Measurements from ENCODE around the gene SMARCE1. TPM values are rescaled to one million over a fixed set of nuclear protein-coding genes. Genes with fewer than 3 reads are reported as not detected.

The SMARCE1 gene
- polyA plus RNA-seq, 1 donor (not counting 4 experiments of a cell fraction or from before 2014, with no cell fraction given), result 60.6 TPM

GRCh38 chr17:40598619-40599467 is 48.8 kb downstream of the SMARCE1 start:
- Histone ChIP-seq H3K9ac (ENCODE audit: control insufficient read depth, extremely low read depth, insufficient read depth, low read length) (no peak overlapping the region), H2AFZ (ENCODE audit: control insufficient read depth, low read length) (no peak overlapping the region), H4K20me1 (ENCODE audit: control insufficient read depth, extremely low read depth, insufficient read depth, low read length) (no peaks in the 10 kb centered on the region), H3K4me1 (ENCODE audit: control insufficient read depth, extremely low read depth, insufficient read depth, low read length) (no peaks in the 10 kb centered on the region), H3K4me3 (ENCODE audit: control insufficient read depth in 2 of 3, extremely low read depth in 1 of 3, insufficient read depth in 2 of 3, low read depth in 1 of 3, low read length in 3 of 3) (no peak overlapping the region), H3K27ac (ENCODE audit: control insufficient read depth, insufficient read depth, low read length) (no peak overlapping the region), H3K27me3 (ENCODE audit: control insufficient read depth, extremely low read depth, insufficient read depth, low read length) (peaks cover 9% of the 10 kb centered on the region), H3K36me3 (ENCODE audit: control insufficient read depth in 2 of 2, extremely low read depth in 1 of 2, insufficient read depth in 2 of 2, low read length in 2 of 2) (no peaks in the 10 kb centered on the region), H3K9me1 (ENCODE audit: control insufficient read depth, extremely low read depth, insufficient read depth, low read length) (no peaks in the 10 kb centered on the region), H3K9me3 (ENCODE audit: control insufficient read depth, low read depth, low read length) (no peaks in the 10 kb centered on the region), H3K79me2 (ENCODE audit: control insufficient read depth, insufficient read depth, low read length) (no peaks in the 10 kb centered on the region), H3K4me2 (ENCODE audit: control insufficient read depth, extremely low read depth, insufficient read depth, low read depth, low read length) (no peak overlapping the region)
- FAIRE-seq, result no peak
- dilution Hi-C loops (cut with MboI; ENCODE audit: extremely low pct_ligation_motif_present, low sequenced_read_pairs), result no loop called here
- TF ChIP-seq EZH2 (IDR thresholded peaks at IDR 0.05; ENCODE audit: low read length), result no peak
- TF ChIP-seq CTCF (optimal IDR thresholded peaks at IDR 0.05 in 1 of 3, IDR thresholded peaks at IDR 0.05 in 1 of 3, conservative IDR thresholded peaks at IDR 0.05 in 1 of 3; ENCODE audit: extremely low read depth in 1 of 3, insufficient read depth in 2 of 3, low read length in 3 of 3), result no peak
- DNase-seq (ENCODE audit: low read depth, low spot score), result no peak

- dilution Hi-C loops (cut with MboI; ENCODE audit: extremely low pct_ligation_motif_present, low sequenced_read_pairs), result no loop called here
Observed at GRCh38 chr17:40598301-40598618, 49.4 kb downstream of the SMARCE1 start.

More at GRCh38 chr17:40598301-40598618, 49.4 kb downstream of the SMARCE1 start:
- Histone ChIP-seq H3K36me3 (ENCODE audit: control insufficient read depth in 2 of 2, extremely low read depth in 1 of 2, insufficient read depth in 2 of 2, low read length in 2 of 2) (no peaks in the 10 kb centered on the region), H3K79me2 (ENCODE audit: control insufficient read depth, insufficient read depth, low read length) (no peaks in the 10 kb centered on the region), H3K4me2 (ENCODE audit: control insufficient read depth, extremely low read depth, insufficient read depth, low read depth, low read length) (no peak overlapping the region), H3K9ac (ENCODE audit: control insufficient read depth, extremely low read depth, insufficient read depth, low read length) (no peak overlapping the region), H3K4me3 (ENCODE audit: control insufficient read depth in 2 of 3, extremely low read depth in 1 of 3, insufficient read depth in 2 of 3, low read depth in 1 of 3, low read length in 3 of 3) (no peak overlapping the region), H4K20me1 (ENCODE audit: control insufficient read depth, extremely low read depth, insufficient read depth, low read length) (no peaks in the 10 kb centered on the region), H3K27ac (ENCODE audit: control insufficient read depth, insufficient read depth, low read length) (no peak overlapping the region), H3K27me3 (ENCODE audit: control insufficient read depth, extremely low read depth, insufficient read depth, low read length) (peaks cover 9% of the 10 kb centered on the region), H3K9me3 (ENCODE audit: control insufficient read depth, low read depth, low read length) (no peaks in the 10 kb centered on the region), H3K9me1 (ENCODE audit: control insufficient read depth, extremely low read depth, insufficient read depth, low read length) (no peaks in the 10 kb centered on the region), H3K4me1 (ENCODE audit: control insufficient read depth, extremely low read depth, insufficient read depth, low read length) (no peaks in the 10 kb centered on the region), H2AFZ (ENCODE audit: control insufficient read depth, low read length) (no peak overlapping the region)
- no peak for FAIRE-seq
- DNase-seq (ENCODE audit: low read depth, low spot score), result no peak
- TF ChIP-seq CTCF (optimal IDR thresholded peaks at IDR 0.05 in 1 of 3, IDR thresholded peaks at IDR 0.05 in 1 of 3, conservative IDR thresholded peaks at IDR 0.05 in 1 of 3; ENCODE audit: extremely low read depth in 1 of 3, insufficient read depth in 2 of 3, low read length in 3 of 3), result no peak
- TF ChIP-seq EZH2 (IDR thresholded peaks at IDR 0.05; ENCODE audit: low read length), result no peak
